Astrocyte (in vitro differentiated cells and primary cell): ENCODE data around the gene TNFRSF12A. TPM values are rescaled to one million over a fixed set of nuclear protein-coding genes. Genes with fewer than 3 reads are reported as not detected.

Source experiments
- DNase-seq: peaks from one replicate; pipeline ENCODE4 v3.0.0-alpha.2; 2010; ENCODE audit warnings: low read depth
- FAIRE-seq: peaks from 2 replicates; lab custom pipeline; 2011; peaks lifted over from hg19 to GRCh38; lab: Jason Lieb, UNC
- H2AFZ ChIP-seq: 2 replicates; pipeline ENCODE4 v1.6.0; 2012; ENCODE audit warnings: low read depth, low read length, inconsistent platforms
- H3K27ac ChIP-seq: 2 replicates; pipeline ENCODE4 v1.5.1; 2011; ENCODE audit warnings: low read depth, low read length, inconsistent platforms
- H3K27me3 ChIP-seq: 2 replicates; pipeline ENCODE4 v1.6.0; 2011; ENCODE audit warnings: low read length, inconsistent platforms; ENCODE audit not compliant: insufficient read depth
- H3K36me3 ChIP-seq: 2 replicates; pipeline ENCODE4 v1.5.1; 2011; ENCODE audit warnings: low read length, inconsistent platforms; ENCODE audit not compliant: insufficient read depth
- H3K4me1 ChIP-seq: 2 replicates; pipeline ENCODE4 v1.5.1; 2011; ENCODE audit warnings: low read length, inconsistent platforms; ENCODE audit not compliant: insufficient read depth
- H3K4me2 ChIP-seq: 2 replicates; pipeline ENCODE4 v1.6.0; 2012; ENCODE audit warnings: low read length, inconsistent platforms
- H3K4me3 ChIP-seq: 2 replicates; pipeline ENCODE4 v1.5.1; 2011; ENCODE audit warnings: low read depth, mild to moderate bottlenecking, low read length, inconsistent platforms; ENCODE audit not compliant: insufficient read depth
- H3K79me2 ChIP-seq: 2 replicates; pipeline ENCODE4 v1.6.0; 2012; ENCODE audit warnings: mild to moderate bottlenecking, low read length, inconsistent platforms; ENCODE audit not compliant: insufficient read depth
- H3K9ac ChIP-seq: 2 replicates; pipeline ENCODE4 v1.6.0; 2012; ENCODE audit warnings: mild to moderate bottlenecking, low read length, inconsistent platforms
- H3K9me3 ChIP-seq: 2 replicates; pipeline ENCODE4 v1.5.1; 2012; ENCODE audit warnings: low read depth, mild to moderate bottlenecking, low read length, inconsistent platforms; ENCODE audit not compliant: insufficient read depth
- H4K20me1 ChIP-seq: 2 replicates; pipeline ENCODE4 v1.6.0; 2012; ENCODE audit warnings: low read length, inconsistent platforms; ENCODE audit not compliant: insufficient read depth
- H3K27ac Mint-ChIP-seq: one replicate; pipeline ENCODE4 v1.8.0; 2021; ENCODE audit warnings: mild to moderate bottlenecking, mixed read lengths; ENCODE audit not compliant: unreplicated experiment
- H3K27me3 Mint-ChIP-seq: one replicate; pipeline ENCODE4 v1.8.0; 2021; ENCODE audit warnings: low read depth, mixed read lengths; ENCODE audit not compliant: unreplicated experiment
- H3K36me3 Mint-ChIP-seq: one replicate; pipeline ENCODE4 v1.8.0; 2021; ENCODE audit warnings: low read depth, mixed read lengths; ENCODE audit not compliant: unreplicated experiment
- H3K4me1 Mint-ChIP-seq: one replicate; pipeline ENCODE4 v1.8.0; 2021; ENCODE audit warnings: low read depth, mixed read lengths; ENCODE audit not compliant: unreplicated experiment
- H3K4me3 Mint-ChIP-seq: one replicate; pipeline ENCODE4 v1.8.0; 2021; ENCODE audit warnings: mild to moderate bottlenecking, moderate library complexity, mixed read lengths; ENCODE audit not compliant: unreplicated experiment
- H3K9me3 Mint-ChIP-seq: one replicate; pipeline ENCODE4 v1.8.0; 2021; ENCODE audit warnings: mild to moderate bottlenecking, mixed read lengths; ENCODE audit not compliant: unreplicated experiment
- EZH2 ChIP-seq: IDR thresholded peaks from 2 replicates; pipeline ENCODE4 v1.6.1; 2012; ENCODE audit warnings: mild to moderate bottlenecking, low read length, inconsistent platforms; ENCODE audit not compliant: insufficient read depth
- total RNA-seq: library from RNA; stranded (reverse); gene quantifications from 2 replicates; pipeline ENCODE4 v1.2.1, GENCODE V29; 2021
- TF ChIP-seq, protein P1 (sequence below): IDR thresholded peaks from 2 replicates; pipeline ENCODE4 v1.5.1; 2011; ENCODE audit warnings: low read depth, mild to moderate bottlenecking, inconsistent platforms, low read length, moderate library complexity; ENCODE audit not compliant: insufficient read depth

Gene TNFRSF12A
- total RNA-seq, 1 donor from 2014 or later = 262 TPM

DNA sequence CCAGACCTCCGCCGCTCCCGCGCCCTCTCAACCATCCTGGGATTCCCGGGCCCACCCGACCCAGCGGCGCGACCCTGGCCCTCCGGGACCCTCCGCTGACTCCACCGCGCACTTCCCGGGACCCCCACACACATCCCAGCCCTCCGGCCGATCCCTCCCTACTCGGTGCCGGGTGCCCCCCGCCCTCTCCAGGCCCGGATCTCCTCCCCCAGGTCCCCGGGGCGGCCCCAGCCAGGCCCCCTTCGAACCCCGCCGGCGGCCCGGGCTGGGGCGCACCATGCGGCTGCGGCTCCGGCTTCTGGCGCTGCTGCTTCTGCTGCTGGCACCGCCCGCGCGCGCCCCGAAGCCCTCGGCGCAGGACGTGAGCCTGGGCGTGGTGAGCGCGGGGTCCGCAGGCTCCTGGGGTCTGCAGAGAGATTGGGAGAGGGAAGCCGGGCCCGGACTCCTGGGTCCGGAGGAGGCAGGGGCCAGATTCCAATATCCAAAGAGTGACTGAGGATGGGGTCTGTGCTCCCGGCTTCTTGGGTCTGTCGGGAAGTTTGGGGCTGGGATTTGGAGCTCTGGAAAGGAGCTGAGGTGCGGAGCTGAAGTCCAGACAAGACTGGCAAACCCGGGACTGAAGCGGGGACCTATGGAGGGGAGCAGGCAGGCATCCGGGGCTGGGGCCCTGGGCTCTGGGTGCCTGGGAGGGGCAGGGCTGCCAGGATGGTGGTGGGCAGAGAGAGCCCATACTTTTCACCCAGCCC lies 26.6 kb downstream of the TNFRSF12A start:
- H3K9me3 Mint-ChIP-seq = no peaks in the 10 kb centered on the region
- no peak overlapping the region for H3K27ac Mint-ChIP-seq
- Histone ChIP-seq H3K9me3 (no peaks in the 10 kb centered on the region), H3K79me2 (no peaks in the 10 kb centered on the region), H3K9ac (no peak overlapping the region), H3K36me3 (no peaks in the 10 kb centered on the region), H3K4me3 (no peak overlapping the region), H3K4me1 (peaks cover 8% of the 10 kb centered on the region), H3K4me2 (peak overlapping the region; percentile 84), H4K20me1 (no peaks in the 10 kb centered on the region), H3K27me3 (peaks cover 20% of the 10 kb centered on the region), H3K27ac (no peak overlapping the region), H2AFZ (no peak overlapping the region)
- H3K27me3 Mint-ChIP-seq = peaks cover 37% of the 10 kb centered on the region
- DNase-seq (no peak), FAIRE-seq (no peak)
- H3K4me1 Mint-ChIP-seq = no peaks in the 10 kb centered on the region
- H3K4me3 Mint-ChIP-seq = peak overlapping the region; percentile 50
- H3K36me3 Mint-ChIP-seq = no peaks in the 10 kb centered on the region
- TF ChIP-seq, protein P1, sequence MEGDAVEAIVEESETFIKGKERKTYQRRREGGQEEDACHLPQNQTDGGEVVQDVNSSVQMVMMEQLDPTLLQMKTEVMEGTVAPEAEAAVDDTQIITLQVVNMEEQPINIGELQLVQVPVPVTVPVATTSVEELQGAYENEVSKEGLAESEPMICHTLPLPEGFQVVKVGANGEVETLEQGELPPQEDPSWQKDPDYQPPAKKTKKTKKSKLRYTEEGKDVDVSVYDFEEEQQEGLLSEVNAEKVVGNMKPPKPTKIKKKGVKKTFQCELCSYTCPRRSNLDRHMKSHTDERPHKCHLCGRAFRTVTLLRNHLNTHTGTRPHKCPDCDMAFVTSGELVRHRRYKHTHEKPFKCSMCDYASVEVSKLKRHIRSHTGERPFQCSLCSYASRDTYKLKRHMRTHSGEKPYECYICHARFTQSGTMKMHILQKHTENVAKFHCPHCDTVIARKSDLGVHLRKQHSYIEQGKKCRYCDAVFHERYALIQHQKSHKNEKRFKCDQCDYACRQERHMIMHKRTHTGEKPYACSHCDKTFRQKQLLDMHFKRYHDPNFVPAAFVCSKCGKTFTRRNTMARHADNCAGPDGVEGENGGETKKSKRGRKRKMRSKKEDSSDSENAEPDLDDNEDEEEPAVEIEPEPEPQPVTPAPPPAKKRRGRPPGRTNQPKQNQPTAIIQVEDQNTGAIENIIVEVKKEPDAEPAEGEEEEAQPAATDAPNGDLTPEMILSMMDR = no peak
- TF ChIP-seq EZH2 = peak; percentile 93

DNA sequence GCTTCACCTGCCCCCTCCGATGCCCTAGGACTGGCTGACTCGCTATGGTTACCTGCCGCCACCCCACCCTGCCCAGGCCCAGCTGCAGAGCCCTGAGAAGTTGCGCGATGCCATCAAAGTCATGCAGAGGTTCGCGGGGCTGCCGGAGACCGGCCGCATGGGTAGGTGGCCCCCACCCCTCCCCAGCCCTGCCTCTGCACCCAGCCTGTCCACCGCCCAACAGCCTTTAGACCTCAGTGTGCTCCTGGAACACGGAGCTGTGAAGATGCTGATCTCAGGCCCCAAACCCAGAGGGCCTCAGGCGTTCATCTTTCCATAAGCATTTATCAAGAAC lies 27.2 kb downstream of the TNFRSF12A start:
- H3K4me2 ChIP-seq = no peak overlapping the region
- Mint-ChIP-seq H3K27me3 (peaks cover 39% of the 10 kb centered on the region), H3K4me3 (peak overlapping the region; percentile 54), H3K9me3 (no peaks in the 10 kb centered on the region), H3K4me1 (no peaks in the 10 kb centered on the region), H3K36me3 (no peaks in the 10 kb centered on the region), H3K27ac (no peak overlapping the region)
- FAIRE-seq = no peak
- H3K27ac ChIP-seq = no peak overlapping the region
- peaks cover 20% of the 10 kb centered on the region for H3K27me3 ChIP-seq
- no peaks in the 10 kb centered on the region for H4K20me1 ChIP-seq
- H3K36me3 ChIP-seq = no peaks in the 10 kb centered on the region
- H3K9me3 ChIP-seq = no peaks in the 10 kb centered on the region
- peaks cover 8% of the 10 kb centered on the region for H3K4me1 ChIP-seq
- no peak overlapping the region for H3K9ac ChIP-seq
- no peak overlapping the region for H3K4me3 ChIP-seq
- DNase-seq = no peak
- H2AFZ ChIP-seq = no peak overlapping the region
- TF ChIP-seq EZH2 = no peak
- TF ChIP-seq, protein P1 = no peak
- no peaks in the 10 kb centered on the region for H3K79me2 ChIP-seq

DNA sequence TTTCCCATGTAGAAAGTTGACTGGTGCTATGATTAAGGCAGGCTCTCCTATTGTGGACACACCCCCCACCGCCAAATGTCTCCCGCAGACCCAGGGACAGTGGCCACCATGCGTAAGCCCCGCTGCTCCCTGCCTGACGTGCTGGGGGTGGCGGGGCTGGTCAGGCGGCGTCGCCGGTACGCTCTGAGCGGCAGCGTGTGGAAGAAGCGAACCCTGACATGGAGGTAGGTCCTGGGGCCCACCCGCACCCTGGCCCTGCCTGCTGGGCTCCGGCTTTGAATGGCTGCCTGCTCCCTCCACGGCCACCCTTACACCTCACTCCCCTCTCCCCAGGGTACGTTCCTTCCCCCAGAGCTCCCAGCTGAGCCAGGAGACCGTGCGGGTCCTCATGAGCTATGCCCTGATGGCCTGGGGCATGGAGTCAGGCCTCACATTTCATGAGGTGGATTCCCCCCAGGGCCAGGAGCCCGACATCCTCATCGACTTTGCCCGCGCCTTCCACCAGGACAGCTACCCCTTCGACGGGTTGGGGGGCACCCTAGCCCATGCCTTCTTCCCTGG lies 29.8 kb downstream of the TNFRSF12A start:
- no peak overlapping the region for H3K4me3 ChIP-seq
- H3K9ac ChIP-seq = no peak overlapping the region
- no peak for FAIRE-seq
- Mint-ChIP-seq H3K4me1 (no peaks in the 10 kb centered on the region), H3K27ac (no peak overlapping the region), H3K4me3 (no peak overlapping the region), H3K36me3 (peaks cover 2% of the 10 kb centered on the region), H3K9me3 (peaks cover 3% of the 10 kb centered on the region), H3K27me3 (peaks cover 30% of the 10 kb centered on the region)
- no peaks in the 10 kb centered on the region for H3K9me3 ChIP-seq
- H3K4me1 ChIP-seq = peaks cover 8% of the 10 kb centered on the region
- H3K27me3 ChIP-seq = peaks cover 20% of the 10 kb centered on the region
- TF ChIP-seq, protein P1 = no peak
- no peak for TF ChIP-seq EZH2
- H3K4me2 ChIP-seq = no peak overlapping the region
- no peaks in the 10 kb centered on the region for H3K79me2 ChIP-seq
- H2AFZ ChIP-seq = no peak overlapping the region
- no peaks in the 10 kb centered on the region for H3K36me3 ChIP-seq
- DNase-seq = no peak
- no peak overlapping the region for H3K27ac ChIP-seq
- H4K20me1 ChIP-seq = peaks cover 3% of the 10 kb centered on the region
